ENCODE data around the gene OPCML. TPM values are rescaled to one million over a fixed set of nuclear protein-coding genes. Genes with fewer than 3 reads are reported as not detected.

The OPCML gene
- total RNA-seq, 1 donor from 2014 or later = not detected

DNA sequence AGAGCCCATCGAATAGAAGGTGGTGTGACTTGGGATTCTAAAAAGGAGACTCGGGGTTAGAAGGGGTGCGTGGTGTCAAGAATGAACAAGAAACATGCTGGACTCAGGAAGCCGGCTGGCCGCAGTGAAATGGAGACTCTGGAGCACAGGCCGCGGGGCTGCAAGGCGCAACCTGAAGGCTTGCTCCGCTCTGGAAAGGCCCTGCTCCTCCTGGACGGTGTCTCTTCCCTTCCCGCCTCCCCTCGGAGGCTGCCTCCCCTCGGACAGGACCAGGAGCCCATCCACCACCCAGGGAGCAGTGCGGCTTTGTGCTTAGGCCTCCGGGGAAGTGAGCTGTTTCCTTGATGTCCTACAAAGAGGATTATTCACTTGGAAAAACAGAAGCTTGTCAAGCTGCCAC, 170.1 kb downstream of the OPCML start:
- no peak for TF ChIP-seq CTCF (IDR thresholded peaks at IDR 0.05)
- intact Hi-C loops (cut with micrococcal nuclease) = no loop called here
- CTCF ChIA-PET = no interaction called here

DNA sequence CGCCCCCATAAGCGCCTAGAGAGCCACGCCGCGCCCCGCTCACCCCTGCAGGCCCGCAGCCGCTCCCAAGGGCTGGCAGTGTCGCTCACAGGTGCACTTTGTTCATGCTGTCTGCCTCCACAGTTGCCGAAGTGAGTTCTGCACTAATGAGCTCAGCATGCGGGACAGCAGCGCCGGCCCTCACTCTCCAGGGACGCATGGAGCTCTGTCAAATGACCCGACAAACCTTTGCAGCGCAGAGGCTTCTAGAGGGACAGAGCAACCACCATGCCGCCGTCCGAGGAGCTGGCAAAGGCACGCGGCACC, 170.7 kb downstream of the OPCML start:
- no peaks in the 10 kb centered on the region for H3K4me1 Mint-ChIP-seq
- H3K27ac Mint-ChIP-seq = no peak overlapping the region
- no peak for ATAC-seq (ENCODE audit: low read depth)
- H3K27me3 Mint-ChIP-seq = no peaks in the 10 kb centered on the region
- H3K36me3 Mint-ChIP-seq (ENCODE audit: low read depth) = no peaks in the 10 kb centered on the region
- no peaks in the 10 kb centered on the region for H3K9me3 Mint-ChIP-seq
- no peak overlapping the region for H3K4me3 Mint-ChIP-seq
- no peak for DNase-seq
- ChIA-PET POLR2A (no interaction called here), CTCF (no interaction called here)
- TF ChIP-seq CTCF (IDR thresholded peaks at IDR 0.05) = no peak
- intact Hi-C loops (cut with micrococcal nuclease) = no loop called here

More for the DNA sequence above, 170.1 kb downstream of the OPCML start:
- Mint-ChIP-seq H3K36me3 (ENCODE audit: low read depth) (no peaks in the 10 kb centered on the region), H3K27ac (no peak overlapping the region), H3K27me3 (no peaks in the 10 kb centered on the region), H3K4me3 (no peak overlapping the region), H3K9me3 (no peaks in the 10 kb centered on the region), H3K4me1 (no peaks in the 10 kb centered on the region)
- no peak for DNase-seq
- ATAC-seq (ENCODE audit: low read depth) = no peak
- POLR2A ChIA-PET = no interaction called here

DNA sequence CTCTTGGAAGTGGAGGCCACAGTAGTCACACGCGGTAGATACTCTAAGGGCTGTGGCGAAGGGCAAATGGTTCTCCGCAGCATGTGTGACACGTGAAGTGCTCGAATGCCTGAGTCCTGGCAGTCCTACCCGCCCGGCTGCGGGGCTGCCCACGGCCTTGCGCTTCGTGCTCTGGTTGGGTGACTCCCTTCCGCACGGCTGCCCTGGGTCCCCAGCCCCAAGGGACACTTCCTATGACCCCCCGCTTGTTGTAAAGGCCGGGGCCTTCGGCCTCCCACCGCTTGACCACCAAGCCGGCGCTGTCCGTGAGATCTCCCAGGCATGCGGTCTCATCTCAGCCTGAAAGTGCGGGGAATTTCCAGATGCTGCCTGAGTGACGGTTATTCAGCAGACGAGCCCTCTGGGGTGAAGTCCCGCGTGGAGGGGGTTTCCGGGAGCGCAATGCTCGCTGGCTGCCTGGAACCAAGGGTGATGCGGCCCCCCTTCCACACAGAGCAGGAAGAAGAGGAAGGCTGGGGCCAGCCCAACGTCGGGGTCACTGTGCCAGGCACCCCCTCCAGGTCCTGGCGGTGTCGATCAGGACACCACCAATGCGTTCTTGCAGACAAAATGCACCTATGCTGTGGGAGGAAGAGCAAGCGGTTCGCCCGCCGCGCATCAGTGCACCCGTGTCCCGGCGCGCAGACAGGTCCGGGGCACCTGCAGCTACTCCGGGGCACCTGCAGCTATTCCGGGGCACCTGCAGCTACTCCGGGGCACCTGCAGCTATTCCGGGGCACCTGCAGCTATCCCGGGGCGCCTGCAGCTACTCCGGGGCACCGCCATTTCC, 171.2 kb downstream of the OPCML start:
- H3K4me1 Mint-ChIP-seq = no peaks in the 10 kb centered on the region
- TF ChIP-seq CTCF (IDR thresholded peaks at IDR 0.05) = no peak
- ATAC-seq (ENCODE audit: low read depth) (no peak), DNase-seq (no peak)
- CTCF ChIA-PET = no interaction called here
- no peaks in the 10 kb centered on the region for H3K9me3 Mint-ChIP-seq
- POLR2A ChIA-PET = no interaction called here
- no peaks in the 10 kb centered on the region for H3K36me3 Mint-ChIP-seq (ENCODE audit: low read depth)
- H3K27me3 Mint-ChIP-seq = no peaks in the 10 kb centered on the region
- intact Hi-C loops (cut with micrococcal nuclease) = no loop called here
- H3K4me3 Mint-ChIP-seq = no peak overlapping the region
- H3K27ac Mint-ChIP-seq = no peak overlapping the region

GRCh38 chr11:133355095-133355494, 177.2 kb downstream of the OPCML start:
- no peaks in the 10 kb centered on the region for H3K36me3 Mint-ChIP-seq (ENCODE audit: low read depth)
- intact Hi-C loops (cut with micrococcal nuclease) = no loop called here
- ChIA-PET POLR2A (no interaction called here), CTCF (no interaction called here)
- H3K9me3 Mint-ChIP-seq = peaks cover 4% of the 10 kb centered on the region
- no peak for TF ChIP-seq CTCF (IDR thresholded peaks at IDR 0.05)
- H3K4me1 Mint-ChIP-seq = no peaks in the 10 kb centered on the region
- no peak overlapping the region for H3K4me3 Mint-ChIP-seq
- ATAC-seq (ENCODE audit: low read depth) (no peak), DNase-seq (no peak)
- no peak overlapping the region for H3K27ac Mint-ChIP-seq
- no peaks in the 10 kb centered on the region for H3K27me3 Mint-ChIP-seq

GRCh38 chr11:133354069-133354468, 178.2 kb downstream of the OPCML start:
- intact Hi-C loops (cut with micrococcal nuclease) = no loop called here
- no peak for TF ChIP-seq CTCF (IDR thresholded peaks at IDR 0.05)
- H3K27ac Mint-ChIP-seq = no peak overlapping the region
- DNase-seq (no peak), ATAC-seq (ENCODE audit: low read depth) (no peak)
- H3K4me1 Mint-ChIP-seq = no peaks in the 10 kb centered on the region
- no peaks in the 10 kb centered on the region for H3K36me3 Mint-ChIP-seq (ENCODE audit: low read depth)
- ChIA-PET CTCF (no interaction called here), POLR2A (no interaction called here)
- peaks cover 4% of the 10 kb centered on the region for H3K9me3 Mint-ChIP-seq
- H3K4me3 Mint-ChIP-seq = no peak overlapping the region
- no peaks in the 10 kb centered on the region for H3K27me3 Mint-ChIP-seq

Data from activated B cell treated with CpG ODN at 0.5 μM for 24 hours (primary cell).